WTC11 (cell line): Measurements from ENCODE around the gene OCSTAMP. TPM values are rescaled to one million over a fixed set of nuclear protein-coding genes. Genes with fewer than 3 reads are reported as not detected.

ENCODE experiments used
- ATAC-seq: fragments of 200-7000 bp; cut with Tn5 transposase; 2 replicates; pipeline ENCODE4 v1.10.0; 2021; ENCODE audit warnings: mild to moderate bottlenecking, moderate library complexity
- CTCF ChIA-PET: fragments of 300-600 bp; sonication (Branson Sonifier 250); formaldehyde crosslinking; loops from one replicate; lab custom pipeline; 2021; ENCODE audit warnings: antibody characterized with exemption; lab: Charles Lee
- POLR2A ChIA-PET: fragments of 350-600 bp; sonication (Branson Sonifier 250); formaldehyde crosslinking; loops from one replicate; lab custom pipeline; 2021; ENCODE audit warnings: antibody characterized with exemption; lab: Charles Lee
- DNase-seq: peaks from one replicate; pipeline ENCODE4 v3.0.0; 2021; ENCODE audit warnings: low spot score
- H3K27ac Mint-ChIP-seq: 2 replicates; pipeline ENCODE4 v1.8.0; 2021; ENCODE audit warnings: mixed read lengths
- H3K27me3 Mint-ChIP-seq: 2 replicates; pipeline ENCODE4 v1.8.0; 2021; ENCODE audit warnings: low read depth, mild to moderate bottlenecking, moderate library complexity, mixed read lengths
- H3K36me3 Mint-ChIP-seq: 2 replicates; pipeline ENCODE4 v1.8.0; 2021; ENCODE audit warnings: mixed read lengths
- H3K4me1 Mint-ChIP-seq: 2 replicates; pipeline ENCODE4 v1.8.0; 2022; ENCODE audit warnings: mixed read lengths
- H3K4me3 Mint-ChIP-seq: 2 replicates; pipeline ENCODE4 v1.8.0; 2021; ENCODE audit warnings: mild to moderate bottlenecking, moderate library complexity, mixed read lengths
- H3K9me3 Mint-ChIP-seq: 2 replicates; pipeline ENCODE4 v1.8.0; 2021; ENCODE audit warnings: mixed read lengths
- CREB1 ChIP-seq: sonication (generic); formaldehyde crosslinking; IDR thresholded peaks from 2 replicates; pipeline ENCODE4 v1.8.0; 2023; ENCODE audit warnings: mild to moderate bottlenecking, missing genetic modification reagents
- CREM ChIP-seq: sonication (generic); formaldehyde crosslinking; IDR thresholded peaks from 2 replicates; pipeline ENCODE4 v1.8.1; 2022; ENCODE audit warnings: mild to moderate bottlenecking, missing genetic modification reagents, moderate library complexity
- E2F5 ChIP-seq: sonication (generic); formaldehyde crosslinking; IDR thresholded peaks from 2 replicates; pipeline ENCODE4 v1.8.1; 2022; ENCODE audit warnings: mild to moderate bottlenecking, moderate library complexity, missing genetic modification reagents
- ESRRA ChIP-seq: sonication (generic); formaldehyde crosslinking; IDR thresholded peaks from 2 replicates; pipeline ENCODE4 v1.8.1; 2022; ENCODE audit warnings: mild to moderate bottlenecking, missing genetic modification reagents, borderline replicate concordance
- FOXP1 ChIP-seq: sonication (generic); formaldehyde crosslinking; IDR thresholded peaks from 2 replicates; pipeline ENCODE4 v1.8.0; 2022; ENCODE audit warnings: missing genetic modification reagents, mild to moderate bottlenecking, moderate library complexity, borderline replicate concordance
- FOXP4 ChIP-seq: sonication (generic); formaldehyde crosslinking; IDR thresholded peaks from 2 replicates; pipeline ENCODE4 v1.8.0; 2022; ENCODE audit warnings: mild to moderate bottlenecking, missing genetic modification reagents
- GRHL2 ChIP-seq: fragments of 250-450 bp; sonication (Bioruptor Pico); IDR thresholded peaks from 2 replicates; pipeline ENCODE4 v1.8.0; 2022; ENCODE audit warnings: mild to moderate bottlenecking, moderate library complexity; ENCODE audit not compliant: insufficient replicate concordance, severe bottlenecking
- HMGXB4 ChIP-seq: sonication (generic); formaldehyde crosslinking; IDR thresholded peaks from 2 replicates; pipeline ENCODE4 v1.8.1; 2023; ENCODE audit warnings: mild to moderate bottlenecking, moderate library complexity, missing genetic modification reagents
- MXD4 ChIP-seq: fragments of 250-450 bp; sonication (Bioruptor Pico); IDR thresholded peaks from 2 replicates; pipeline ENCODE4 v1.8.0; 2021; ENCODE audit warnings: mild to moderate bottlenecking, moderate library complexity, borderline replicate concordance
- NFATC4 ChIP-seq: fragments of 250-450 bp; sonication (Bioruptor Pico); IDR thresholded peaks from 2 replicates; pipeline ENCODE4 v1.9.0; 2021; ENCODE audit warnings: mild to moderate bottlenecking
- NR1H2 ChIP-seq: sonication (generic); formaldehyde crosslinking; IDR thresholded peaks from 2 replicates; pipeline ENCODE4 v1.9.0; 2021; ENCODE audit warnings: mild to moderate bottlenecking, moderate library complexity, missing genetic modification reagents
- NR2C2 ChIP-seq: sonication (generic); formaldehyde crosslinking; IDR thresholded peaks from 2 replicates; pipeline ENCODE4 v1.8.0; 2022; ENCODE audit warnings: mild to moderate bottlenecking, missing genetic modification reagents
- NR3C1 ChIP-seq: sonication (generic); formaldehyde crosslinking; conservative IDR thresholded peaks from 2 replicates; pipeline ENCODE4 v1.8.1; 2023; ENCODE audit warnings: low read depth, mild to moderate bottlenecking, missing genetic modification reagents
- RORB ChIP-seq: fragments of 250-450 bp; sonication (Bioruptor Pico); IDR thresholded peaks from 2 replicates; pipeline ENCODE4 v1.9.0; 2021; ENCODE audit warnings: mild to moderate bottlenecking
- SMAD3 ChIP-seq: sonication (generic); formaldehyde crosslinking; IDR thresholded peaks from 2 replicates; pipeline ENCODE4 v1.8.0; 2022; ENCODE audit warnings: missing genetic modification reagents, mild to moderate bottlenecking, borderline replicate concordance
- TEAD1 ChIP-seq: sonication (generic); formaldehyde crosslinking; IDR thresholded peaks from 2 replicates; pipeline ENCODE4 v1.8.0; 2022; ENCODE audit warnings: mild to moderate bottlenecking, missing genetic modification reagents
- USF1 ChIP-seq: sonication (generic); formaldehyde crosslinking; IDR thresholded peaks from 2 replicates; pipeline ENCODE4 v1.8.0; 2022; ENCODE audit warnings: mild to moderate bottlenecking, missing genetic modification reagents
- ZBTB21 ChIP-seq: sonication (generic); formaldehyde crosslinking; IDR thresholded peaks from 2 replicates; pipeline ENCODE4 v1.8.1; 2023; ENCODE audit warnings: mild to moderate bottlenecking, missing genetic modification reagents, borderline replicate concordance
- ZMAT4 ChIP-seq: fragments of 250-450 bp; sonication (Bioruptor Pico); IDR thresholded peaks from 2 replicates; pipeline ENCODE4 v1.9.0; 2021; ENCODE audit warnings: mild to moderate bottlenecking
- ZNF121 ChIP-seq: sonication (generic); formaldehyde crosslinking; IDR thresholded peaks from 2 replicates; pipeline ENCODE4 v1.8.0; 2023; ENCODE audit warnings: missing genetic modification reagents
- ZNF281 ChIP-seq: sonication (generic); formaldehyde crosslinking; IDR thresholded peaks from 2 replicates; pipeline ENCODE4 v1.8.0; 2023; ENCODE audit warnings: mild to moderate bottlenecking, missing genetic modification reagents
- ZNF512 ChIP-seq: sonication (generic); formaldehyde crosslinking; IDR thresholded peaks from 2 replicates; pipeline ENCODE4 v1.8.1; 2022; ENCODE audit warnings: missing genetic modification reagents, borderline replicate concordance
- ZNF671 ChIP-seq: fragments of 250-450 bp; sonication (Bioruptor Pico); IDR thresholded peaks from 2 replicates; pipeline ENCODE4 v1.8.0; 2021; ENCODE audit warnings: mild to moderate bottlenecking
- total RNA-seq: library from RNA; stranded (reverse); gene quantifications from 3 replicates; pipeline ENCODE4 v1.2.3, GENCODE V29; 2021

The OCSTAMP gene
- total RNA-seq, 1 experiment from 2014 or later: not detected

- TF ChIP-seq ZNF281 (no peak), GRHL2 (CRISPR knock-in tag) (no peak), ZNF671 (CRISPR knock-in tag) (no peak), RORB (CRISPR knock-in tag) (no peak)
Measured at GRCh38 chr20:46581391-46581790, 30.9 kb upstream of the OCSTAMP start (continued).

GRCh38 chr20:46580613-46581205 lies 30.3 kb upstream of the OCSTAMP start:
- Mint-ChIP-seq H3K4me1 (peaks cover 26% of the 10 kb centered on the region), H3K36me3 (peaks cover 22% of the 10 kb centered on the region), H3K9me3 (peaks cover 23% of the 10 kb centered on the region), H3K4me3 (no peak overlapping the region), H3K27ac (no peak overlapping the region), H3K27me3 (peaks cover 2% of the 10 kb centered on the region; the same call in 1 of the 2 replicates)
- CTCF ChIA-PET: interaction anchor here (3.8 kb wide), 1 partner anchor 18 kb away, joined by 34 read pairs; no protein-coding TSS in a partner anchor
- DNase-seq: no peak
- POLR2A ChIA-PET: no interaction called here
- ATAC-seq: no peak
- TF ChIP-seq E2F5 (CRISPR knock-in tag): no peak
- TF ChIP-seq CREB1: no peak
- no peak for TF ChIP-seq ZBTB21
- TF ChIP-seq NFATC4: no peak
- TF ChIP-seq ZNF671 (CRISPR knock-in tag): no peak
- no peak for TF ChIP-seq MXD4 (CRISPR knock-in tag)
- TF ChIP-seq NR3C1 (CRISPR knock-in tag): no peak
- TF ChIP-seq ZNF121 (CRISPR knock-in tag): no peak
- no peak for TF ChIP-seq FOXP4 (CRISPR knock-in tag)
- no peak for TF ChIP-seq HMGXB4 (CRISPR knock-in tag)
- no peak for TF ChIP-seq USF1 (CRISPR knock-in tag)
- no peak for TF ChIP-seq TEAD1

- peaks cover 23% of the 10 kb centered on the region for H3K9me3 Mint-ChIP-seq
- peaks cover 22% of the 10 kb centered on the region for H3K36me3 Mint-ChIP-seq
- peaks cover 2% of the 10 kb centered on the region; the same call in 1 of the 2 replicates for H3K27me3 Mint-ChIP-seq
- no peak for ATAC-seq
- CTCF ChIA-PET: no interaction called here
- POLR2A ChIA-PET: no interaction called here
- no peak overlapping the region for H3K27ac Mint-ChIP-seq
- no peak overlapping the region for H3K4me3 Mint-ChIP-seq
- no peak for DNase-seq
- peaks cover 11% of the 10 kb centered on the region for H3K4me1 Mint-ChIP-seq
- TF ChIP-seq CREM (CRISPR knock-in tag) (no peak), ESRRA (no peak), SMAD3 (CRISPR knock-in tag) (no peak), GRHL2 (CRISPR knock-in tag) (no peak), USF1 (CRISPR knock-in tag) (no peak), ZNF512 (CRISPR knock-in tag) (no peak), ZMAT4 (CRISPR knock-in tag) (no peak), NR1H2 (no peak), FOXP1 (CRISPR knock-in tag) (no peak), NR2C2 (no peak)
Measured at GRCh38 chr20:46578745-46579144, 28.3 kb upstream of the OCSTAMP start.
